Measurements from ENCODE around the gene SPON1. TPM values are rescaled to one million over a fixed set of nuclear protein-coding genes. Genes with fewer than 3 reads are reported as not detected.

The SPON1 gene
- total and polyA plus RNA-seq, 10 of the 15 experiments (the other 5 are each of a cell fraction or from before 2014, with no cell fraction given), result 0.13 to 1.1 (median 0.18) TPM; not detected in 5

DNA sequence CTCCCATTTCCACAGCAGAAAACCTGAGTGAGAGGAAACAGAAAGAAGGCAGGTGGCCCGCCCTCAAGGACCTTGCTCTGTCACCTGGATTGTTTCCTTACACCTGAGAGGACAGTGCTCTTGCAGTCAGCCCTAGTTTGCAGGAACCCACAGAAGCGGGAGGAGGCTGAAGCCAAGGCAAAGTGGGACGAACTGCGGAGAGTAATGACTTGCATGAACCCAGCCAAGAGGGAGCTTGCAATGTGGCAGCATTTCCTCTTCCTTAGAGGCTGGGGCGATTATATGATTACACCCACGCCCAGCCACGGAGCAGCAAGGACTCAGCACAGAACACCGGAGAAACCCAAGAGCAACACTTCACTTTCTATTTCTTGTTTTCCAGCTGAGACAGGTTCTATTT is 102.6 kb downstream of the SPON1 start:
- no peaks in the 10 kb centered on the region for H3K79me2 ChIP-seq (ENCODE audit: control insufficient read depth, insufficient read depth, low read length)
- no peak overlapping the region for H3K4me3 ChIP-seq
- DNase-seq (ENCODE audit: low read depth, low spot score) (no peak), ATAC-seq (no peak), FAIRE-seq (no peak)
- intact Hi-C loops (cut with micrococcal nuclease; ENCODE audit: unreplicated experiment), result loop anchor here (10.0 kb wide), 1 partner anchor 60 kb away; no protein-coding TSS in a partner anchor
- ChIA-PET RAD21 (ENCODE audit: unreplicated experiment) (no interaction called here), POLR2A (no interaction called here), SMC1A (ENCODE audit: uncharacterized antibody, unreplicated experiment) (interaction anchor here (1.5 kb wide), 1 partner anchor 8 kb away, joined by 3 read pairs; no protein-coding TSS in a partner anchor), CTCF (no interaction called here)
- H3K9me3 ChIP-seq (replicated peaks; ENCODE audit: control insufficient read depth, insufficient read depth, low read length), result no peaks in the 10 kb centered on the region; the same call in 2 of the 3 replicates
- H3K27ac ChIP-seq (ENCODE audit: control insufficient read depth, insufficient read depth), result no peak overlapping the region
- no TSS peak for BruUV-seq (replicated peaks)
- H3K4me1 ChIP-seq (ENCODE audit: control insufficient read depth, insufficient read depth, low read length), result no peaks in the 10 kb centered on the region
- in situ Hi-C loops (cut with MboI), result no loop called here
- no peak overlapping the region for H2AFZ ChIP-seq (ENCODE audit: control insufficient read depth, low read depth, low read length)
- H3K36me3 ChIP-seq (ENCODE audit: control insufficient read depth in 2 of 2, insufficient read depth in 2 of 2, low read length in 1 of 2), result no peaks in the 10 kb centered on the region
- H3K9ac ChIP-seq (ENCODE audit: control insufficient read depth, insufficient read depth, low read length), result no peak overlapping the region
- no peaks in the 10 kb centered on the region for H4K20me1 ChIP-seq (ENCODE audit: control insufficient read depth, insufficient read depth)
- H3K4me2 ChIP-seq (ENCODE audit: control insufficient read depth, insufficient read depth), result no peak overlapping the region
- no peak for TF ChIP-seq PAX8 (IDR thresholded peaks at IDR 0.05)
- TF ChIP-seq ZNF274 (IDR thresholded peaks at IDR 0.05; ENCODE audit: insufficient read depth, insufficient read length), result no peak
- no peak for TF ChIP-seq NFIC (IDR thresholded peaks at IDR 0.05; ENCODE audit: low read depth, low read length)
- TF ChIP-seq EED (IDR thresholded peaks at IDR 0.05; ENCODE audit: low read depth), result no peak
- TF ChIP-seq RBBP5 (conservative IDR thresholded peaks at IDR 0.05), result no peak
- TF ChIP-seq FOXK2 (IDR thresholded peaks at IDR 0.05), result no peak
- TF ChIP-seq, protein P1, sequence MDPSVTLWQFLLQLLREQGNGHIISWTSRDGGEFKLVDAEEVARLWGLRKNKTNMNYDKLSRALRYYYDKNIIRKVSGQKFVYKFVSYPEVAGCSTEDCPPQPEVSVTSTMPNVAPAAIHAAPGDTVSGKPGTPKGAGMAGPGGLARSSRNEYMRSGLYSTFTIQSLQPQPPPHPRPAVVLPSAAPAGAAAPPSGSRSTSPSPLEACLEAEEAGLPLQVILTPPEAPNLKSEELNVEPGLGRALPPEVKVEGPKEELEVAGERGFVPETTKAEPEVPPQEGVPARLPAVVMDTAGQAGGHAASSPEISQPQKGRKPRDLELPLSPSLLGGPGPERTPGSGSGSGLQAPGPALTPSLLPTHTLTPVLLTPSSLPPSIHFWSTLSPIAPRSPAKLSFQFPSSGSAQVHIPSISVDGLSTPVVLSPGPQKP (IDR thresholded peaks at IDR 0.05; ENCODE audit: low read depth, low read length), result no peak
- no peak for TF ChIP-seq HCFC1 (IDR thresholded peaks at IDR 0.05; ENCODE audit: low read length)
- TF ChIP-seq LARP7 (IDR thresholded peaks at IDR 0.05), result no peak
- TF ChIP-seq ASH2L (IDR thresholded peaks at IDR 0.05; ENCODE audit: borderline replicate concordance, low read depth), result no peak
- no peak for TF ChIP-seq SIX5 (IDR thresholded peaks at IDR 0.05; ENCODE audit: low read depth, low read length, severe bottlenecking)
- no peak for TF ChIP-seq MEF2B (IDR thresholded peaks at IDR 0.05; ENCODE audit: partially characterized antibody, poor library complexity, severe bottlenecking)
- 7% methylated on average over 8 of the region's 8 CpGs for WGBS (ENCODE audit: insufficient coverage, insufficient replicate concordance, low lambda C conversion rate, missing lambda C conversion rate)
- no peaks in the 10 kb centered on the region; a peak in 1 of 4 replicates for H3K27me3 ChIP-seq (replicated peaks in 1 of 2; ENCODE audit: control insufficient read depth in 2 of 2, insufficient read depth in 2 of 2, low read length in 1 of 2)
